Liver (tissue), 9 donors: ENCODE results near the gene EML2. TPM values are rescaled to one million over a fixed set of nuclear protein-coding genes. Genes with fewer than 3 reads are reported as not detected.

Source experiments
- DNase-seq: peaks from one replicate; pipeline ENCODE4 v3.0.0-alpha.2; 2017; ENCODE audit warnings: low spot score
- H3K27ac ChIP-seq, 2 donors: one replicate each; pipeline ENCODE4 v1.7.0; 2013; ENCODE audit warnings: inconsistent platforms in 2 of 2, low read length in 2 of 2, control low read depth in 1 of 2, low read depth in 1 of 2, mild to moderate bottlenecking in 1 of 2
- H3K27me3 ChIP-seq, 4 donors: one replicate each; pipeline versions ENCODE4 v1.6.1 to v1.7.0; 2013; ENCODE audit warnings: low read length in 3 of 4, inconsistent platforms in 1 of 4, mild to moderate bottlenecking in 1 of 4, moderate library complexity in 1 of 4; ENCODE audit not compliant: control insufficient read depth in 4 of 4, insufficient read depth in 4 of 4
- H3K36me3 ChIP-seq, 4 donors: one replicate each; pipeline versions ENCODE4 v1.6.1 to v1.7.0; 2013; ENCODE audit warnings: low read length in 3 of 4, mild to moderate bottlenecking in 3 of 4, low read depth in 1 of 4, moderate library complexity in 1 of 4; ENCODE audit not compliant: control insufficient read depth in 4 of 4, insufficient read depth in 3 of 4
- H3K4me1 ChIP-seq, 4 donors: one replicate each; pipeline versions ENCODE4 v1.6.1 to v1.7.0; 2013; ENCODE audit warnings: low read length in 3 of 4, mild to moderate bottlenecking in 3 of 4, moderate library complexity in 1 of 4; ENCODE audit not compliant: control insufficient read depth in 4 of 4, insufficient read depth in 4 of 4
- H3K4me3 ChIP-seq, 3 donors: one replicate each; pipeline versions ENCODE4 v1.6.1 to v1.7.0; 2013; ENCODE audit warnings: low read length in 3 of 3, control low read depth in 1 of 3, low read depth in 1 of 3, mild to moderate bottlenecking in 1 of 3
- H3K9ac ChIP-seq, 2 donors: one replicate each; pipeline ENCODE4 v1.7.0; 2013; ENCODE audit warnings: low read length in 2 of 2, mild to moderate bottlenecking in 2 of 2, moderate library complexity in 2 of 2, control low read depth in 1 of 2, low read depth in 1 of 2
- H3K9me3 ChIP-seq, 4 donors: one replicate each; pipeline versions ENCODE4 v1.6.1 to v1.7.0; 2013; ENCODE audit warnings: low read length in 3 of 4; ENCODE audit not compliant: control insufficient read depth in 4 of 4
- EGR1 ChIP-seq, 2 donors: IDR thresholded peaks; 2 replicates each; pipeline ENCODE4 v1.6.1; 2016 to 2018; ENCODE audit warnings: antibody characterized with exemption in 2 of 2, low read depth in 2 of 2
- FOXA1 ChIP-seq: IDR thresholded peaks from 2 replicates; pipeline ENCODE4 v1.6.1; 2016; ENCODE audit warnings: antibody characterized with exemption
- FOXA2 ChIP-seq: IDR thresholded peaks from 2 replicates; pipeline ENCODE4 v1.6.1; 2016; ENCODE audit warnings: antibody characterized with exemption
- GABPA ChIP-seq, 2 donors: IDR thresholded peaks in 1 of 2; conservative IDR thresholded peaks in 1 of 2; 2 replicates each; pipeline ENCODE4 v1.6.1; 2016; ENCODE audit warnings: antibody characterized with exemption in 2 of 2, mild to moderate bottlenecking in 1 of 2, moderate library complexity in 1 of 2
- HNF4G ChIP-seq: IDR thresholded peaks from 2 replicates; pipeline ENCODE4 v1.6.1; 2016; ENCODE audit warnings: antibody characterized with exemption
- JUND ChIP-seq, 2 donors: IDR thresholded peaks; 2 replicates each; pipeline ENCODE4 v1.6.1; 2016; ENCODE audit warnings: antibody characterized with exemption in 2 of 2
- NR2F2 ChIP-seq: IDR thresholded peaks from 2 replicates; pipeline ENCODE4 v1.6.1; 2016; ENCODE audit warnings: antibody characterized with exemption
- RAD21 ChIP-seq, 2 donors: IDR thresholded peaks; 2 replicates each; pipeline ENCODE4 v1.6.1; 2016; ENCODE audit warnings: antibody characterized with exemption in 2 of 2, mild to moderate bottlenecking in 2 of 2
- RXRA ChIP-seq, 2 donors: IDR thresholded peaks; 2 replicates each; pipeline ENCODE4 v1.6.1; 2017 to 2018; ENCODE audit warnings: antibody characterized with exemption in 2 of 2, mild to moderate bottlenecking in 1 of 2
- SP1 ChIP-seq: IDR thresholded peaks from 2 replicates; pipeline ENCODE4 v1.6.1; 2018; ENCODE audit warnings: antibody characterized with exemption, mild to moderate bottlenecking
- TAF1 ChIP-seq: conservative IDR thresholded peaks from 2 replicates; pipeline ENCODE4 v1.6.1; 2016; ENCODE audit warnings: antibody characterized with exemption, mild to moderate bottlenecking
- YY1 ChIP-seq: IDR thresholded peaks from 2 replicates; pipeline ENCODE4 v1.6.1; 2016; ENCODE audit warnings: antibody characterized with exemption, mild to moderate bottlenecking
- WGBS: extraction: QIAGEN DNeasy Blood & Tissue Kit; methylation state at CpG from one replicate; pipeline ENCODE4 v1.1.7; 2013; 5-methylcytosine and 5-hydroxymethylcytosine counted together
- polyA plus RNA-seq, 2 donors: library from polyadenylated mRNA; stranded (reverse) in 1 of 2; unstranded in 1 of 2; fragments of 200-250 nt in 1 of 2; fragments of >200 nt in 1 of 2; fragmentation: Nextera tagmentation in 1 of 2; extraction: Ambion mirVana in 1 of 2; gene quantifications; one replicate each; pipeline versions ENCODE4 v1.2.1 to v1.2.3, GENCODE V29; 2013 to 2015
- total RNA-seq, 2 donors: library from RNA; depleted of rRNA; stranded (reverse); fragments of >200 nt; gene quantifications; one replicate each; pipeline ENCODE4 v1.2.3, GENCODE V29; 2014
- TF ChIP-seq, protein P1 (sequence below): IDR thresholded peaks from 2 replicates; pipeline ENCODE4 v1.6.1; 2016; ENCODE audit warnings: antibody characterized with exemption
- TF ChIP-seq, protein P2 (sequence below): IDR thresholded peaks from 2 replicates; pipeline ENCODE4 v1.6.1; 2016; ENCODE audit warnings: antibody characterized with exemption
- TF ChIP-seq, protein P3 (sequence below): fragments of 150-350 bp; IDR thresholded peaks from 2 replicates; pipeline ENCODE4 v1.5.1; 2017; ENCODE audit warnings: improper control_type of control experiment, low read depth, low read length; ENCODE audit not compliant: missing input control
- TF ChIP-seq, protein P4 (sequence below): IDR thresholded peaks from 2 replicates; pipeline ENCODE4 v1.6.1; 2016; ENCODE audit warnings: antibody characterized with exemption, mild to moderate bottlenecking
- donor health status: healthy.
- donor health status: healthy.
- donor health status: healthy.
- donor health status: healthy.
- donor health status: healthy.

The EML2 gene
- total and polyA plus RNA-seq, 4 donors, result 1.1 to 10.4 (median 9.0) TPM

DNA sequence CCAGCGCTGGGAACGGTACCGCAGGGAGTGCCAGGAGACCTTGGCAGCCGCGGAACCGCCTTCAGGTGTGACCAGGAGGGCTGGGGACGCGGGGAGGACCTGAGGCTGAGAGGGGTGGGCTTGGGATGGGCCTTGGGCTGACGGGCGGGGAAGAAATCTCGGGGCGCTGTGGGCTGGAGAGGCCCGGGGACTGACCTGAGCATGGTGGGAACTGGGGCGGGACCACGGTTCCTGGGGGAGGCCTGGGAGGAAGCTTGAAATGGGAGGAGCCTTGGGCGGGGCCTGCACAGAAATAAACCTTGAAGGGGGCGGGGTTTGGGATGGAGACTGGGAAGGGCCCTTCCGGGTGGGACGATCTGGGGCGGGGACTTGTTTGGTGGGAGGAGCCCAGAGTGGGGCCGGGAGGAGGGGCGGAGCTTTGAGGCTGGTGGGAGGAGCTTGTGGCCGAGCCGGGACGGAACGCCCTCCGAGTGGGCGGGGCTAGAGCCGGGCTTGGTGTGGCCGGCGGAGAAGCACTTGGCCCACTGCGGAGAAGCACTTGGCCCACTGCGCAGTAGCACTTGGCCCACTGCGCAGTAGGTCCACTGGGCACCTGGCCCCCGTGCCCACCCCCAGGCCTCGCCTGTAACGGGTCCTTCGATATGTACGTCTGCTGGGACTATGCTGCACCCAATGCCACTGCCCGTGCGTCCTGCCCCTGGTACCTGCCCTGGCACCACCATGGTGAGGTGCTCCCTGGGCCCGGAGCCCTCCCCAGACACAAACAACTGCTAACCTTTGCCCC lies 31.7 kb upstream of the EML2 start:
- no peak for TF ChIP-seq EGR1 (IDR thresholded peaks at IDR 0.05; ENCODE audit: low read depth in 2 of 2)
- TF ChIP-seq, protein P1, sequence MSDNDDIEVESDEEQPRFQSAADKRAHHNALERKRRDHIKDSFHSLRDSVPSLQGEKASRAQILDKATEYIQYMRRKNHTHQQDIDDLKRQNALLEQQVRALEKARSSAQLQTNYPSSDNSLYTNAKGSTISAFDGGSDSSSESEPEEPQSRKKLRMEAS, result no peak
- no peak for TF ChIP-seq FOXA1
- TF ChIP-seq, protein P2, sequence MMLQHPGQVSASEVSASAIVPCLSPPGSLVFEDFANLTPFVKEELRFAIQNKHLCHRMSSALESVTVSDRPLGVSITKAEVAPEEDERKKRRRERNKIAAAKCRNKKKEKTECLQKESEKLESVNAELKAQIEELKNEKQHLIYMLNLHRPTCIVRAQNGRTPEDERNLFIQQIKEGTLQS, result no peak
- no peak for TF ChIP-seq JUND (IDR thresholded peaks at IDR 0.05)
- no peak for TF ChIP-seq TAF1
- TF ChIP-seq, protein P3, sequence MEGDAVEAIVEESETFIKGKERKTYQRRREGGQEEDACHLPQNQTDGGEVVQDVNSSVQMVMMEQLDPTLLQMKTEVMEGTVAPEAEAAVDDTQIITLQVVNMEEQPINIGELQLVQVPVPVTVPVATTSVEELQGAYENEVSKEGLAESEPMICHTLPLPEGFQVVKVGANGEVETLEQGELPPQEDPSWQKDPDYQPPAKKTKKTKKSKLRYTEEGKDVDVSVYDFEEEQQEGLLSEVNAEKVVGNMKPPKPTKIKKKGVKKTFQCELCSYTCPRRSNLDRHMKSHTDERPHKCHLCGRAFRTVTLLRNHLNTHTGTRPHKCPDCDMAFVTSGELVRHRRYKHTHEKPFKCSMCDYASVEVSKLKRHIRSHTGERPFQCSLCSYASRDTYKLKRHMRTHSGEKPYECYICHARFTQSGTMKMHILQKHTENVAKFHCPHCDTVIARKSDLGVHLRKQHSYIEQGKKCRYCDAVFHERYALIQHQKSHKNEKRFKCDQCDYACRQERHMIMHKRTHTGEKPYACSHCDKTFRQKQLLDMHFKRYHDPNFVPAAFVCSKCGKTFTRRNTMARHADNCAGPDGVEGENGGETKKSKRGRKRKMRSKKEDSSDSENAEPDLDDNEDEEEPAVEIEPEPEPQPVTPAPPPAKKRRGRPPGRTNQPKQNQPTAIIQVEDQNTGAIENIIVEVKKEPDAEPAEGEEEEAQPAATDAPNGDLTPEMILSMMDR, result no peak
- no peak for TF ChIP-seq RAD21 (IDR thresholded peaks at IDR 0.05)
- TF ChIP-seq GABPA (IDR thresholded peaks at IDR 0.05 in 1 of 2, conservative IDR thresholded peaks at IDR 0.05 in 1 of 2), result no peak
- TF ChIP-seq YY1, result no peak
- no peak for TF ChIP-seq SP1
- TF ChIP-seq, protein P4, sequence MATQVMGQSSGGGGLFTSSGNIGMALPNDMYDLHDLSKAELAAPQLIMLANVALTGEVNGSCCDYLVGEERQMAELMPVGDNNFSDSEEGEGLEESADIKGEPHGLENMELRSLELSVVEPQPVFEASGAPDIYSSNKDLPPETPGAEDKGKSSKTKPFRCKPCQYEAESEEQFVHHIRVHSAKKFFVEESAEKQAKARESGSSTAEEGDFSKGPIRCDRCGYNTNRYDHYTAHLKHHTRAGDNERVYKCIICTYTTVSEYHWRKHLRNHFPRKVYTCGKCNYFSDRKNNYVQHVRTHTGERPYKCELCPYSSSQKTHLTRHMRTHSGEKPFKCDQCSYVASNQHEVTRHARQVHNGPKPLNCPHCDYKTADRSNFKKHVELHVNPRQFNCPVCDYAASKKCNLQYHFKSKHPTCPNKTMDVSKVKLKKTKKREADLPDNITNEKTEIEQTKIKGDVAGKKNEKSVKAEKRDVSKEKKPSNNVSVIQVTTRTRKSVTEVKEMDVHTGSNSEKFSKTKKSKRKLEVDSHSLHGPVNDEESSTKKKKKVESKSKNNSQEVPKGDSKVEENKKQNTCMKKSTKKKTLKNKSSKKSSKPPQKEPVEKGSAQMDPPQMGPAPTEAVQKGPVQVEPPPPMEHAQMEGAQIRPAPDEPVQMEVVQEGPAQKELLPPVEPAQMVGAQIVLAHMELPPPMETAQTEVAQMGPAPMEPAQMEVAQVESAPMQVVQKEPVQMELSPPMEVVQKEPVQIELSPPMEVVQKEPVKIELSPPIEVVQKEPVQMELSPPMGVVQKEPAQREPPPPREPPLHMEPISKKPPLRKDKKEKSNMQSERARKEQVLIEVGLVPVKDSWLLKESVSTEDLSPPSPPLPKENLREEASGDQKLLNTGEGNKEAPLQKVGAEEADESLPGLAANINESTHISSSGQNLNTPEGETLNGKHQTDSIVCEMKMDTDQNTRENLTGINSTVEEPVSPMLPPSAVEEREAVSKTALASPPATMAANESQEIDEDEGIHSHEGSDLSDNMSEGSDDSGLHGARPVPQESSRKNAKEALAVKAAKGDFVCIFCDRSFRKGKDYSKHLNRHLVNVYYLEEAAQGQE, result no peak
- no peak for TF ChIP-seq NR2F2
- TF ChIP-seq RXRA (IDR thresholded peaks at IDR 0.05), result no peak
- TF ChIP-seq FOXA2, result no peak
- Histone ChIP-seq H3K9ac (no peak overlapping the region), H3K4me1 (peaks cover 0 to 14% (median 4%) of the 10 kb centered on the region in 4 donors), H3K36me3 (no peaks in the 10 kb centered on the region), H3K9me3 (no peaks in the 10 kb centered on the region), H3K27me3 (peaks cover 0 to 8% (median 2%) of the 10 kb centered on the region in 4 donors), H3K27ac (no peak overlapping the region), H3K4me3 (no peak overlapping the region)
- peak; percentile 79 for DNase-seq
- 14% methylated on average over 42 of the region's 42 CpGs for WGBS

DNA sequence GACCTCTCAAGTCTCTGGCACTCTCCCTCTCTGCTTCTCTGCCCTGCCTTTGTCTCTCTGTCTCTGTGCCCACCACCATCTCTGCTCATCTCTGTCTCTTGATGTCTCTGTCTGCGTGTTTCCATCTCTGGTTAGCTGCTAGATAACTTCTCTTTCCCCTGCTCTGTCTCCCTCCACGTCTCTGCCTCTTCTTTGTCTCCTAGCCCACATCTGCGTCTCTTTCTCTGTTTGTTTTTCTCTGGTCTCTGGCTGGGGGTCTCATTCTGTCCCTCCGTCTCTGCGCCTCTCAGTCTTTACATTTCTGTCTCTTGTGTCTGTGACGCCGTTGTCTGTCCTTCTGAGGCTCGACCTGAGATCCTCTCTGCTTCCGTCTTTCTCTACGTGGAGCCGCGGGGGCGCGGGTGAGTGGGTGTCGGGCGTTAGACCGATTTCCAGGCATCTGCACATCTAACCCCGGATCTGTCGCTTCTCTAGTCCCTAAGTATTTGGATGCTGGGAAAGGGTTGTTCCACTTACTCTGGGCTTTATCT lies 29.2 kb upstream of the EML2 start:
- DNase-seq, result no peak
- 2% methylated on average over 19 of the region's 19 CpGs for WGBS
- no peak overlapping the region for H3K9ac ChIP-seq
- H3K27me3 ChIP-seq, result peaks cover 0 to 8% (median 3%) of the 10 kb centered on the region in 4 donors
- H3K27ac ChIP-seq, result no peak overlapping the region
- H3K4me1 ChIP-seq, result peaks cover 0 to 14% (median 4%) of the 10 kb centered on the region in 4 donors
- peak overlapping the region in 1 of 3 donors; percentile 0 for H3K4me3 ChIP-seq
- no peaks in the 10 kb centered on the region for H3K9me3 ChIP-seq
- H3K36me3 ChIP-seq, result no peaks in the 10 kb centered on the region
- TF ChIP-seq, protein P3, result no peak
- TF ChIP-seq EGR1 (IDR thresholded peaks at IDR 0.05; ENCODE audit: low read depth in 2 of 2) (no peak), HNF4G (no peak), YY1 (no peak), RAD21 (IDR thresholded peaks at IDR 0.05) (no peak), JUND (IDR thresholded peaks at IDR 0.05) (no peak), GABPA (IDR thresholded peaks at IDR 0.05 in 1 of 2, conservative IDR thresholded peaks at IDR 0.05 in 1 of 2) (no peak), FOXA2 (no peak), RXRA (IDR thresholded peaks at IDR 0.05) (no peak), SP1 (no peak)
- TF ChIP-seq, protein P4, result no peak
- TF ChIP-seq, protein P1, result no peak
- TF ChIP-seq, protein P2, result no peak
